Lower leg skin (tissue), 4 donors: ENCODE results near the gene LYPD3. TPM values are rescaled to one million over a fixed set of nuclear protein-coding genes. Genes with fewer than 3 reads are reported as not detected.
"Not testable (repeated sequence)": the region's sequence is repeated elsewhere in the genome, so short reads cannot be mapped to it uniquely, and the experiment has no call there.

Experiments used
- DNase-seq, 2 donors: peaks; one replicate each; pipeline ENCODE4 v3.0.0-alpha.2; 2019; ENCODE audit warnings: low spot score in 2 of 2
- H3K4me3 ChIP-seq: fragments of 200-600 bp; sonication (generic); 2 replicates; pipeline ENCODE4 v1.5.1; 2017; ENCODE audit warnings: mild to moderate bottlenecking, low read depth; ENCODE audit not compliant: poor library complexity, severe bottlenecking
- CTCF ChIP-seq, 3 donors: fragments of 450-650 bp; IDR thresholded peaks; one replicate each; pipeline ENCODE4 v1.5.1; 2016; ENCODE audit warnings: antibody characterized with exemption in 3 of 3, mild to moderate bottlenecking in 3 of 3, moderate library complexity in 2 of 3
- POLR2A ChIP-seq, 2 donors: fragments of 450-650 bp; IDR thresholded peaks; one replicate each; pipeline ENCODE4 v1.6.1; 2016 to 2017; ENCODE audit warnings: antibody characterized with exemption in 2 of 2, mild to moderate bottlenecking in 1 of 2, moderate library complexity in 1 of 2
- WGBS, 2 donors: methylation state at CpG; one replicate each; pipeline ENCODE4 v1.1.5; 2018; 5-methylcytosine and 5-hydroxymethylcytosine counted together
- intact Hi-C: fragments of 100-400 bp; cut with DNase I; formaldehyde crosslinking; loops from one replicate; pipeline ENCODE4 v1.15.0; 2023; ENCODE audit warnings: low total_unique reads
- total RNA-seq, 4 donors: library from RNA; depleted of rRNA; stranded (reverse); fragments of >200 nt; gene quantifications; one replicate each; pipeline ENCODE4 v1.1.0, GENCODE V29; 2016

The LYPD3 gene
- total RNA-seq, 4 donors from 2014 or later, result 344 to 549 (median 466) TPM

- peak; percentile 61 to 95 for DNase-seq
- H3K4me3 ChIP-seq, result no peak overlapping the region
- TF ChIP-seq CTCF (IDR thresholded peaks at IDR 0.05) (peak in 1 of 3 donors; percentile 89), POLR2A (IDR thresholded peaks at IDR 0.05) (no peak)
- intact Hi-C loops, result no loop called here
- 12 to 18% methylated on average over 14 of the region's 14 CpGs for WGBS, 2 donors
Measured at GRCh38 chr19:43446746-43447489, 18.5 kb downstream of the LYPD3 start.

- no peak for TF ChIP-seq CTCF (IDR thresholded peaks at IDR 0.05)
- no peak for TF ChIP-seq POLR2A (IDR thresholded peaks at IDR 0.05)
- intact Hi-C loops, result loop anchor here (2.0 kb wide), 1 partner anchor 75 kb away; no protein-coding TSS in a partner anchor
- whole genome bisulfite sequencing, 2 donors, result 90 to 95% methylated on average over 2 of the region's 2 CpGs
- no peak overlapping the region for H3K4me3 ChIP-seq
- no peak for DNase-seq
Measured at GRCh38 chr19:43445426-43445825, 20.0 kb downstream of the LYPD3 start.

GRCh38 chr19:43444531-43445287, 20.7 kb downstream of the LYPD3 start:
- intact Hi-C loops, result loop anchor here (2.0 kb wide), 1 partner anchor 76 kb away; no protein-coding TSS in a partner anchor
- H3K4me3 ChIP-seq, result no peak overlapping the region
- no peak for TF ChIP-seq CTCF (IDR thresholded peaks at IDR 0.05)
- TF ChIP-seq POLR2A (IDR thresholded peaks at IDR 0.05), result no peak
- DNase-seq, result no peak
- 88 to 93% methylated on average over 15 of the region's 15 CpGs for WGBS, 2 donors

GRCh38 chr19:43444091-43444490, 21.3 kb downstream of the LYPD3 start:
- WGBS, 2 donors, result 87 to 92% methylated on average over 9 of the region's 9 CpGs
- intact Hi-C loops, result loop anchor here (2.0 kb wide), 1 partner anchor 77 kb away; no protein-coding TSS in a partner anchor
- not testable (repeated sequence) for DNase-seq, H3K4me3 ChIP-seq

- 44 to 70% methylated on average over 3 of the region's 3 CpGs for WGBS, 2 donors
- no peak overlapping the region for H3K4me3 ChIP-seq
- no peak for DNase-seq
- intact Hi-C loops, result no loop called here
- no peak for TF ChIP-seq CTCF (IDR thresholded peaks at IDR 0.05)
- no peak for TF ChIP-seq POLR2A (IDR thresholded peaks at IDR 0.05)
Measured at GRCh38 chr19:43441716-43442115, 23.7 kb downstream of the LYPD3 start.

- H3K4me3 ChIP-seq, result no peak overlapping the region
- intact Hi-C loops, result no loop called here
- no peak for TF ChIP-seq POLR2A (IDR thresholded peaks at IDR 0.05)
- no peak for TF ChIP-seq CTCF (IDR thresholded peaks at IDR 0.05)
- DNase-seq, result no peak
Measured at GRCh38 chr19:43439709-43440063, 25.7 kb downstream of the LYPD3 start.
